ENCODE measurements around the gene MBTPS2.
"Not testable (repeated sequence)": the region's sequence is repeated elsewhere in the genome, so short reads cannot be mapped to it uniquely, and the experiment has no call there.

Gene MBTPS2

DNA sequence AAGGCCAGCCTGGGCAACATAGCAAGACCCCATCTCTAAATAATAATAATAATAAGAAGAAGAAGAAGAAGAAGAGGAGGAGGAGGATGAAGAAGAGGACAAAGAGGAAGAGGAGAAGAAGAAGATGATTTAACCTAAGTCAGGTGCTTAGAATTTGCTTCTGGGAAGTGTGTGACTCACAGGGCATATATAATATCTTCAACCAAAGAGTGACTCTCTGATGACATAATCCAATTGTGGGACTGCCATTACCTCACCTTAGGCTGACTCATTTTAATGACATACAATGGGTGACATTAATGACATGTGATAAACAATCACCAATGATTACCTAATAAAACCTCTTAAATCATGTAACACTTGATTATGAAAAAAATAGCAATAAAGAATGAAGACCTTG lies 32.7 kb upstream of the MBTPS2 start:
- peak; percentile 48 for DNase-seq (ENCODE audit: low read depth)
- TF ChIP-seq, protein P1, sequence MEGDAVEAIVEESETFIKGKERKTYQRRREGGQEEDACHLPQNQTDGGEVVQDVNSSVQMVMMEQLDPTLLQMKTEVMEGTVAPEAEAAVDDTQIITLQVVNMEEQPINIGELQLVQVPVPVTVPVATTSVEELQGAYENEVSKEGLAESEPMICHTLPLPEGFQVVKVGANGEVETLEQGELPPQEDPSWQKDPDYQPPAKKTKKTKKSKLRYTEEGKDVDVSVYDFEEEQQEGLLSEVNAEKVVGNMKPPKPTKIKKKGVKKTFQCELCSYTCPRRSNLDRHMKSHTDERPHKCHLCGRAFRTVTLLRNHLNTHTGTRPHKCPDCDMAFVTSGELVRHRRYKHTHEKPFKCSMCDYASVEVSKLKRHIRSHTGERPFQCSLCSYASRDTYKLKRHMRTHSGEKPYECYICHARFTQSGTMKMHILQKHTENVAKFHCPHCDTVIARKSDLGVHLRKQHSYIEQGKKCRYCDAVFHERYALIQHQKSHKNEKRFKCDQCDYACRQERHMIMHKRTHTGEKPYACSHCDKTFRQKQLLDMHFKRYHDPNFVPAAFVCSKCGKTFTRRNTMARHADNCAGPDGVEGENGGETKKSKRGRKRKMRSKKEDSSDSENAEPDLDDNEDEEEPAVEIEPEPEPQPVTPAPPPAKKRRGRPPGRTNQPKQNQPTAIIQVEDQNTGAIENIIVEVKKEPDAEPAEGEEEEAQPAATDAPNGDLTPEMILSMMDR (IDR thresholded peaks at IDR 0.05; ENCODE audit: insufficient read depth, low read depth, low read length, missing control alignments) = no peak
- no peak overlapping the region for H3K4me3 ChIP-seq (ENCODE audit: low read length)

DNA sequence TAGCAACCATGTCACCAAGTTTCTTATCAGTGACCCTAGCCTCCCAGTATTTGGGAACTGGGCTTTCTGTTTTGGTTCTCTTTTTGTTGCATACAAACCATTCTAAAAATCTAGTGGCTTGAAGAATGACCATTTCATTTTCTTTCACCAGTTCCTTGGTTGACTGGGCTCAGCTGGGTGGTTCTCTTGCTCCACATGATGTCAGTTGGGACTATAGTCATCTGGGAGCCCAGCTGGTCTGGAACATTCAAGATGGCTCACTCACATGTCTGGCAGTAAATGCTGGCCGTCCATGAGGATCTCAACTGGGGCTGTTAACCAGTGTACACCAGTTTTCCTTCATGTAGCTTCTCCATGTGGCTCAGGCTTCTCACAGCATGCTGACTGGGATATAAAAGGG lies 27.6 kb upstream of the MBTPS2 start:
- TF ChIP-seq, protein P1 (IDR thresholded peaks at IDR 0.05; ENCODE audit: insufficient read depth, low read depth, low read length, missing control alignments) = no peak
- DNase-seq (ENCODE audit: low read depth) = no peak
- H3K4me3 ChIP-seq (ENCODE audit: low read length) = no peak overlapping the region

DNA sequence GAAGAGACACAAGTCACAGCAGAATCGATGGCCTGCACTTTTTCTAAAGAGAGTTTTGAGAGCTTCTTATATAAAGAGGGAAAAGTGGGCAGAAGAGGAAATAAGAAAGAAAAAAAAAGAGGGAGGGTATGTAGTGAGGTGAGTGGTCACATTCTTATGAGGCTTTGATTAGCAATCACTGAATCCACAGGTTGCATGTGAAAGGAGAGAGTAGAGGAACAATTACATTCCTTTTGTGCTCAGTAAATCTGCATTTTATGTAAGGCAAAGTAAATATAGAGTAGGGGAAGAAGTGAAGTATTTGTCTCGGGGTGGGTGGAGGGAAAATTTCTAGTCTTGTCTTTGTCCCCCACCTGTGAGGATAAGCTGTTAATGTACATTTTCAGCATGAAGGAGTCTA lies 26.8 kb upstream of the MBTPS2 start:
- no peak for DNase-seq (ENCODE audit: low read depth)
- H3K4me3 ChIP-seq (ENCODE audit: low read length) = no peak overlapping the region
- TF ChIP-seq, protein P1 (IDR thresholded peaks at IDR 0.05; ENCODE audit: insufficient read depth, low read depth, low read length, missing control alignments) = no peak

DNA sequence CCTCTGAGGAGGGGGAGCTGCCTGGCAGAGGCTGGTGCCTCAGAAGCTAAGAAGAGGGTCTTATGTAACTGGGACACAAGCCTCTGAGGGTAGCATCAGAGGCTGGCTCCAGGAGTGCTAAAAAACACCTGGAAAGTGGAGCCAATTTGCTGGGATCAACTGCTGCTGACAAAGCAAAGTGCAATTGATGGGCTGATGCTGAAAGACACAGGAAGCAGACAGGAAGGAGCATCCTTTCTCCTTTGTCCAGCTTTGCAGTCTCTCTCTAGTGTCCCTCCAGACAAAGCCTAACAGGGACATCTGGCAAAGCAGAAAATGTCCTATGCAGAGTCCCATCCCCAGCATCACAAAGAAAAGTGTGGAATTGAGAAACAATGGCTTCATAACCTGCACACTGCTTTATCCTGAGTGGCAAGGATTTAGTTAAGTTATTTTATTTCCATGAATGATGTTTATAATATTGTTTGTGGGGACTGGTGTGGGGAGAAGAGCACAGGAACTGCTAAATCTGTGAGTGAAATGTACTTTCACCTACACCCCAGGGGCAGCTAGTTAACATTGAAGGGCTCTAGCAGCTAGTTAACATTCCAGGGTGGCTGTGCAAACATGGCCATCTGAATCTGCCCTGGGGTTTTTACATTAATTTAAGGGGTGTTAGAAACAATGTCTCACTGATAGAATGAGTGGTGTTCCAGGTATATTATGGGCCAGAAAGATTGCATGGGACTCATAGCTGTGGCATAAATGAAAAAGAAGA lies 25.6 kb upstream of the MBTPS2 start:
- DNase-seq (ENCODE audit: low read depth) = no peak
- TF ChIP-seq, protein P1 (IDR thresholded peaks at IDR 0.05; ENCODE audit: insufficient read depth, low read depth, low read length, missing control alignments) = no peak
- H3K4me3 ChIP-seq (ENCODE audit: low read length) = no peak overlapping the region

DNA sequence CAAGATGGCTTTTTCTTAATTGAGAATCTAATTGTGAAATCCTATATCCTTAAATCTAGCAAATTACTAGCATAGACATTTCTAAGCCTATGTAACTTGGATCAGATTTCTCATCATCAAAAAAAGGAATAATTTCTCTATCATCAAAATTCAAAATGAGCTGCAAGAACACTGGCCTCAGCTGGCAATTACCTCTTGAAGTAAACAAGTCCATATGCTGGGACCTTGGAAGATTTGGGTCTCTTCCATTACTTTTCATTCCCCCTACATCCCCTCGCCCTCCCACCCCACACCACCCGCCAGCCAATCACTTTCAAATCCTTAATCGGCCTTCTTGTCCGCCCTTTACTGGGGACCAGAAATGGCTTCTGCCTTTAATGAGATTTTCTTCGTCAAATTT lies 23.3 kb upstream of the MBTPS2 start:
- TF ChIP-seq, protein P1 (IDR thresholded peaks at IDR 0.05; ENCODE audit: insufficient read depth, low read depth, low read length, missing control alignments) = no peak
- H3K4me3 ChIP-seq (ENCODE audit: low read length) = no peak overlapping the region
- no peak for DNase-seq (ENCODE audit: low read depth)

DNA sequence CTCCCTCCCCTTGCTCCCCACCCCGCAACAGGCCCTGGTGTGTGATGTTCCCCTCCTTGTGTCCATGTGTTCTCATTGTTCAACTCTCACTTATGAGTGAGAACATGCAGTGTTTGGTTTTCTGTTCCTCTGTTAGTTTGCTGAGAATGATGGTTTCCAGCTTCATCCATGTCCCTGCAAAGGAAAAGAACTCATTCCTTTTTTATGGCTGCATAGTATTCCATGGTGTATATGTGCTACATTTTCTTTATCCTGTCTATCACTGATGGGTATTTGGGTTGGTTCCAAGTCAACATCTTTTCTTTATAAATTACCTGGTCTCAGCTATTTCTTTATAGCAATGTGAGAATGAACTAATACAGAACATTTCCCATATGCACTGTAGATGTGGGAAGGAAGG lies 19.2 kb upstream of the MBTPS2 start:
- H3K4me3 ChIP-seq (ENCODE audit: low read length); DNase-seq (ENCODE audit: low read depth): not testable (repeated sequence)

DNA sequence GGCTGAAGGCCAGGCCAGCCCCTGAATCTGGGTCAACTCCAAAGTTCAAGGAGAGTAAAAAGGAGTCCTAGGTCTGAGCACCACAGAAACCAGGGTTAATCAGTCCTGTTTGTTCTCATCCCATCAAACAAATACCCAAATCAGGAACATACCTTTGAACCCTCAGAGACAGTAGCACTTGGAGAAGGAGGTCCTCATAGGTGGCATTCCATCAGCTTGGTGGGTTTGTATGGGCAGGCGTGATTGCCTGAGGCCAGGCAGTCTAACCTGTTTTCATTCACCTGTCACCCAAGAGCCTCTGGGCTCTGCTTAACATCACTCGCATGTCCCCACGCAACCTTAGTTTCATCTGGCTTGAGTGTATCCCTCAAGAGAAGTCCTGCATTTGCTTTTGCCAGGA lies 17.5 kb upstream of the MBTPS2 start:
- H3K4me3 ChIP-seq (ENCODE audit: low read length) = no peak overlapping the region
- TF ChIP-seq, protein P1 (IDR thresholded peaks at IDR 0.05; ENCODE audit: insufficient read depth, low read depth, low read length, missing control alignments) = no peak
- DNase-seq (ENCODE audit: low read depth) = no peak
